Measurements from ENCODE around the gene MICAL3.

Gene MICAL3

GRCh38 chr22:17787716-17788330, 236.5 kb downstream of the MICAL3 start:
- DNase-seq, result no peak

- no peak for DNase-seq
These were observed 237.1 kb downstream of the MICAL3 start for GRCh38 chr22:17787241-17787640.

- DNase-seq, result no peak
These were observed 237.8 kb downstream of the MICAL3 start for GRCh38 chr22:17786435-17787161.

- peak; percentile 83 for DNase-seq
These were observed 238.9 kb downstream of the MICAL3 start for GRCh38 chr22:17785185-17786184.

- no peak for DNase-seq
These were observed 239.6 kb downstream of the MICAL3 start for GRCh38 chr22:17784776-17785175.

GRCh38 chr22:17783773-17784480, 240.4 kb downstream of the MICAL3 start:
- no peak for DNase-seq

- DNase-seq, result no peak
These were observed 241.0 kb downstream of the MICAL3 start for GRCh38 chr22:17783312-17783711.

- no peak for DNase-seq
These were observed 241.7 kb downstream of the MICAL3 start for GRCh38 chr22:17782621-17783020.

- DNase-seq, result no peak
These were observed 242.2 kb downstream of the MICAL3 start for GRCh38 chr22:17782158-17782557.

- peak; percentile 70 for DNase-seq
These were observed 242.9 kb downstream of the MICAL3 start for GRCh38 chr22:17781319-17782031.

- DNase-seq, result no peak
These were observed 243.5 kb downstream of the MICAL3 start for GRCh38 chr22:17780741-17781318.

GRCh38 chr22:17780116-17780740, 244.1 kb downstream of the MICAL3 start:
- DNase-seq, result no peak

- peak; percentile 44 for DNase-seq
These were observed 244.9 kb downstream of the MICAL3 start for GRCh38 chr22:17779286-17780115.

- no peak for DNase-seq
These were observed 245.9 kb downstream of the MICAL3 start for GRCh38 chr22:17778412-17778976.

GRCh38 chr22:17777717-17778044, 246.7 kb downstream of the MICAL3 start:
- DNase-seq, result no peak

GRCh38 chr22:17777005-17777716, 247.2 kb downstream of the MICAL3 start:
- DNase-seq, result peak; percentile 77

GRCh38 chr22:17775781-17776465, 248.4 kb downstream of the MICAL3 start:
- no peak for DNase-seq

GRCh38 chr22:17774926-17775685, 249.3 kb downstream of the MICAL3 start:
- DNase-seq, result peak; percentile 31
